GM23248 (cell line): ENCODE results near the gene NPHP4. TPM values are rescaled to one million over a fixed set of nuclear protein-coding genes. Genes with fewer than 3 reads are reported as not detected.

ENCODE experiments used
- DNase-seq: peaks from one replicate; pipeline ENCODE4 v3.0.0-alpha.2; 2015
- H2AFZ ChIP-seq: fragments of 200-600 bp; sonication (generic); 2 replicates; pipeline ENCODE4 v1.6.1; 2016; ENCODE audit warnings: antibody characterized with exemption
- H3F3A ChIP-seq: fragments of 200-600 bp; sonication (generic); 2 replicates; pipeline ENCODE4 v1.6.1; 2016; ENCODE audit warnings: mild to moderate bottlenecking, antibody characterized with exemption, mixed run types; ENCODE audit not compliant: insufficient read depth
- H3K27ac ChIP-seq: fragments of 200-600 bp; sonication (generic); 2 replicates; pipeline ENCODE4 v1.5.1; 2016; ENCODE audit warnings: mild to moderate bottlenecking
- H3K27me3 ChIP-seq: fragments of 200-600 bp; sonication (generic); replicated peaks from 2 replicates; pipeline ENCODE4 v1.6.1; 2016; ENCODE audit warnings: mild to moderate bottlenecking; ENCODE audit not compliant: insufficient read depth
- H3K36me3 ChIP-seq: fragments of 200-600 bp; sonication (generic); 2 replicates; pipeline ENCODE4 v1.6.1; 2016; ENCODE audit warnings: low read depth, mild to moderate bottlenecking
- H3K4me1 ChIP-seq: fragments of 200-600 bp; sonication (generic); 2 replicates; pipeline ENCODE4 v1.6.1; 2016; ENCODE audit warnings: mild to moderate bottlenecking; ENCODE audit not compliant: insufficient read depth
- H3K4me2 ChIP-seq: fragments of 200-600 bp; sonication (generic); one replicate; pipeline ENCODE4 v1.6.1; 2016; ENCODE audit warnings: mild to moderate bottlenecking; ENCODE audit not compliant: unreplicated experiment
- H3K4me3 ChIP-seq: fragments of 200-600 bp; sonication (generic); 2 replicates; pipeline ENCODE4 v1.5.1; 2016; ENCODE audit warnings: mild to moderate bottlenecking
- H3K79me2 ChIP-seq: fragments of 200-600 bp; sonication (generic); 2 replicates; pipeline ENCODE4 v1.6.1; 2016; ENCODE audit warnings: mild to moderate bottlenecking; ENCODE audit not compliant: insufficient read depth
- H3K9ac ChIP-seq: fragments of 200-600 bp; sonication (generic); 2 replicates; pipeline ENCODE4 v1.6.1; 2016; ENCODE audit warnings: mild to moderate bottlenecking
- H3K9me2 ChIP-seq: fragments of 200-600 bp; sonication (generic); 2 replicates; pipeline ENCODE4 v1.6.1; 2016; ENCODE audit warnings: mixed run types, mild to moderate bottlenecking, moderate library complexity; ENCODE audit not compliant: insufficient read depth
- H3K9me3 ChIP-seq: fragments of 200-600 bp; sonication (generic); one replicate; pipeline ENCODE4 v1.6.1; 2017; ENCODE audit warnings: low read depth
- H4K20me1 ChIP-seq: fragments of 200-600 bp; sonication (generic); 2 replicates; pipeline ENCODE4 v1.6.0; 2016; ENCODE audit not compliant: insufficient read depth
- EZH2 ChIP-seq: fragments of 200-600 bp; sonication (generic); IDR thresholded peaks from 2 replicates; pipeline ENCODE4 v1.6.1; 2018; ENCODE audit warnings: antibody characterized with exemption, mild to moderate bottlenecking; ENCODE audit not compliant: insufficient read depth, poor library complexity, severe bottlenecking
- EZH2phosphoT487 ChIP-seq: fragments of 200-600 bp; sonication (generic); IDR thresholded peaks from 2 replicates; pipeline ENCODE4 v1.6.1; 2018; ENCODE audit warnings: antibody characterized with exemption, moderate library complexity, mild to moderate bottlenecking, low read depth; ENCODE audit not compliant: insufficient read depth
- WGBS, 2 experiments: methylation state at CpG; one replicate each; pipeline ENCODE4 v1.1.6; 2015 to 2017; ENCODE audit warnings: low lambda C conversion rate in 2 of 2, low coverage in 1 of 2; ENCODE audit errors: missing lambda C conversion rate in 2 of 2; 5-methylcytosine and 5-hydroxymethylcytosine counted together
- in situ Hi-C: fragments of 300-500 bp; cut with MboI; formaldehyde crosslinking; loops from 2 replicates; pipeline ENCODE4 v1.15.0; 2020
- polyA plus RNA-seq: library from polyadenylated mRNA; unstranded; fragments of >200 nt; fragmentation: Nextera tagmentation; extraction: Ambion mirVana; gene quantifications from 2 replicates; pipeline ENCODE4 v1.2.1, GENCODE V29; 2016
- total RNA-seq: library from RNA; depleted of rRNA; stranded (reverse); fragments of >200 nt; shearing (Covaris generic); gene quantifications from 2 replicates; pipeline ENCODE4 v1.2.3, GENCODE V29; 2014

The NPHP4 gene
- total and polyA plus RNA-seq, 2 experiments from 2014 or later: 4.0 to 4.2 TPM

GRCh38 chr1:5847013-5847659, 145.1 kb downstream of the NPHP4 start:
- Histone ChIP-seq H3K4me3 (no peak overlapping the region), H2AFZ (no peak overlapping the region), H3K79me2 (no peaks in the 10 kb centered on the region), H3K4me2 (no peak overlapping the region), H3K9me2 (no peaks in the 10 kb centered on the region), H3K27ac (no peak overlapping the region), H3K36me3 (no peaks in the 10 kb centered on the region), H4K20me1 (no peaks in the 10 kb centered on the region), H3K9me3 (no peaks in the 10 kb centered on the region), H3K27me3 (no peaks in the 10 kb centered on the region), H3K9ac (no peak overlapping the region), H3K4me1 (no peaks in the 10 kb centered on the region), H3F3A (no peaks in the 10 kb centered on the region)
- peak; percentile 56 for DNase-seq
- TF ChIP-seq EZH2phosphoT487 (no peak), EZH2 (no peak)
- 33 to 35% methylated on average over 27 of the region's 27 CpGs for WGBS, 2 experiments
- in situ Hi-C loops: no loop called here

GRCh38 chr1:5845376-5845775, 146.8 kb downstream of the NPHP4 start:
- H2AFZ ChIP-seq: no peak overlapping the region
- in situ Hi-C loops: no loop called here
- H3K79me2 ChIP-seq: no peaks in the 10 kb centered on the region
- H3K9me2 ChIP-seq: no peaks in the 10 kb centered on the region
- TF ChIP-seq EZH2 (no peak), EZH2phosphoT487 (no peak)
- no peak overlapping the region for H3K27ac ChIP-seq
- 14 to 18% methylated on average over 5 of the region's 5 CpGs for WGBS, 2 experiments
- no peak overlapping the region for H3K9ac ChIP-seq
- no peaks in the 10 kb centered on the region for H3K36me3 ChIP-seq
- no peaks in the 10 kb centered on the region for H3F3A ChIP-seq
- no peak overlapping the region for H3K4me3 ChIP-seq
- H4K20me1 ChIP-seq: no peaks in the 10 kb centered on the region
- H3K4me2 ChIP-seq: no peak overlapping the region
- peak; percentile 19 for DNase-seq
- no peaks in the 10 kb centered on the region for H3K27me3 ChIP-seq
- no peaks in the 10 kb centered on the region for H3K4me1 ChIP-seq
- no peaks in the 10 kb centered on the region for H3K9me3 ChIP-seq

DNA sequence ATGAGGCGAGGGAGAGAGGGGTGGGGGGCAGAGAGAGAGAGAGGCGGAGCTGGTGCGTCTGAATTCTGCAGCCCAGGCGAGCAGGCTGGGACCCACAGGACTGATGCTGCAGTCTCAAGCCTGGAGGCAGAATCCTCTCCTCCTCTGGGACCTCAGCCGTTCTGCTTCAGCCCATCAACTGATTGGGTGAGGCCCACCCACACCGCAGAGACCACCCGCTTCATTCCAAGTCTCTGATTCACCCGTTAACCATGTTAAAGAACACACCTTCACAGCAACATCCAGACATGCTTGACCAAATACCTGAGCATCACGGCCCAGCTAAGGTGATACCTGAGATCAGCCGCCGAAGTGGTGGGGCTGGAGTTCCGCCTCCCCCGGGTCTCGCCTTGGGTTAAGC, 147.8 kb downstream of the NPHP4 start:
- no peaks in the 10 kb centered on the region for H3K9me2 ChIP-seq
- no peaks in the 10 kb centered on the region for H3K36me3 ChIP-seq
- TF ChIP-seq EZH2 (no peak), EZH2phosphoT487 (no peak)
- H3K4me2 ChIP-seq: no peak overlapping the region
- no peaks in the 10 kb centered on the region for H3K27me3 ChIP-seq
- H2AFZ ChIP-seq: no peak overlapping the region
- 67% methylated on average over 10 to 13 of the region's 14 CpGs for WGBS, 2 experiments
- in situ Hi-C loops: no loop called here
- no peak overlapping the region for H3K27ac ChIP-seq
- H3K4me1 ChIP-seq: no peaks in the 10 kb centered on the region
- H3F3A ChIP-seq: no peaks in the 10 kb centered on the region
- no peak for DNase-seq
- no peak overlapping the region for H3K9ac ChIP-seq
- H3K9me3 ChIP-seq: no peaks in the 10 kb centered on the region
- no peaks in the 10 kb centered on the region for H4K20me1 ChIP-seq
- H3K79me2 ChIP-seq: no peaks in the 10 kb centered on the region
- H3K4me3 ChIP-seq: no peak overlapping the region

DNA sequence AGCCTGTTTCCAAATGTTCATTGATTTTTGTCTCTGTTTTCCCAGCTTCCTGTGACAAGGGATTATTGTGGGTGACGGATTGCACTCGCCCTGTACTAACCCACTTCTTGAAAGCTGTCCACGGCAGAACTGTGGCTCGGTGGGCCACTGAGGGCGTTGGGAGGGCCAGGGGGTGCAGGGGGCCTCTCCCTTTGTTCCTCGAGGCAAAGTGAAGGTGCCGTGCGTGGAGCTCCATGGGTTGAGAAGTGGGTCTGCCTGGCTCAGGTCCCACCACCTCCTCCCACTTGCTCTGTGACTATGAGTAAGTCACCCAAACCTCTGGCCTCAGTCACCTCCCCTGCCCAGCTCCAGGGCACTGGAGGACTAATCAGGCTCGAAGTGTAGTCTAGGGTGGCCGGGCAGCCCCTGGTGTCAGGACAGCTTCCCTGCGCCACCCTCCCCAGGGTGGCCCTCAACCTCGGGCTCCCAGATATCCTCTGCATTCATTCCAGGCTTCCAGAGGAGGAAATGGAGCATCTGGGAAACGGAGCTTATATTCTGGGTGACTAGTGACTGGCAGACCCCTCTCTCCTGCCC, 148.6 kb downstream of the NPHP4 start:
- no peaks in the 10 kb centered on the region for H4K20me1 ChIP-seq
- no peaks in the 10 kb centered on the region for H3K27me3 ChIP-seq
- no peak overlapping the region for H3K9ac ChIP-seq
- DNase-seq: no peak
- 26 to 38% methylated on average over 13 of the region's 13 CpGs for WGBS, 2 experiments
- no peak overlapping the region for H3K27ac ChIP-seq
- H3K9me2 ChIP-seq: no peaks in the 10 kb centered on the region
- H3K4me2 ChIP-seq: no peak overlapping the region
- no peaks in the 10 kb centered on the region for H3K4me1 ChIP-seq
- no peaks in the 10 kb centered on the region for H3K36me3 ChIP-seq
- no peak overlapping the region for H3K4me3 ChIP-seq
- no peaks in the 10 kb centered on the region for H3K79me2 ChIP-seq
- in situ Hi-C loops: no loop called here
- no peak overlapping the region for H2AFZ ChIP-seq
- TF ChIP-seq EZH2phosphoT487 (no peak), EZH2 (no peak)
- no peaks in the 10 kb centered on the region for H3F3A ChIP-seq
- H3K9me3 ChIP-seq: no peaks in the 10 kb centered on the region

DNA sequence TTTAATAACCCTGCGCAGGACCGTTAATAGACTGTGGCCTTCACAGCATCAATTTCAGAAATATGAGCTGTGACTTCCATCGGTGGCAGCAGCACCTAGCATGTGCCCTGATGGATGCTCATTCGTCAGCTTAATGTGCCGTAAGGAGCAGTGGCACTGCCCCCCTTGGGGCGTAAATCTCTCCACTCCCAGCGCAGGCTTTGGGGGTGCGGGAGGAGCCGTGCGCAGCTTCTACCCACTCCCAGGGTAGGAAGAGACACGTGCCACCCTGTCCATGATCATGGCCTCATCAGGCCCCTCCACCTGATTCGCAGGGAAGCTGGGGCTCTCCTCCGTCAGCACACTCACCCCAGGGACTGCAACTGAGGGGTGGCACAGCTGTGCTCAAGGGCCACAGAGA, 149.5 kb downstream of the NPHP4 start:
- Histone ChIP-seq H3F3A (no peaks in the 10 kb centered on the region), H3K9me3 (no peaks in the 10 kb centered on the region), H3K4me1 (no peaks in the 10 kb centered on the region), H3K27me3 (no peaks in the 10 kb centered on the region), H3K4me3 (no peak overlapping the region), H2AFZ (no peak overlapping the region), H3K9ac (no peak overlapping the region), H3K79me2 (no peaks in the 10 kb centered on the region), H3K27ac (no peak overlapping the region), H3K4me2 (no peak overlapping the region), H3K9me2 (no peaks in the 10 kb centered on the region), H3K36me3 (no peaks in the 10 kb centered on the region), H4K20me1 (no peaks in the 10 kb centered on the region)
- DNase-seq: no peak
- in situ Hi-C loops: no loop called here
- TF ChIP-seq EZH2phosphoT487 (no peak), EZH2 (no peak)
- WGBS, 2 experiments: 55 to 61% methylated on average over 13 of the region's 13 CpGs
